Epithelial cell of esophagus (primary cell): ENCODE data around the gene ULK4.

ENCODE experiments used
- DNase-seq: peaks from one replicate; pipeline ENCODE4 v3.0.0; 2010; ENCODE audit warnings: low read depth
- H3K4me3 ChIP-seq: 2 replicates; pipeline ENCODE4 v1.5.1; 2011; ENCODE audit warnings: mild to moderate bottlenecking, low read length, control low read depth
- CTCF ChIP-seq: IDR thresholded peaks from 2 replicates; pipeline ENCODE4 v1.5.1; 2011; ENCODE audit warnings: low read depth, mild to moderate bottlenecking, low read length, control low read depth, inconsistent platforms; ENCODE audit not compliant: insufficient read depth; ENCODE audit errors: missing control alignments

Gene ULK4

GRCh38 chr3:41320953-41321641 is 640.8 kb downstream of the ULK4 start:
- no peak for TF ChIP-seq CTCF
- no peak for DNase-seq
- H3K4me3 ChIP-seq: no peak overlapping the region

- DNase-seq: peak; percentile 31
- H3K4me3 ChIP-seq: no peak overlapping the region
- no peak for TF ChIP-seq CTCF
Observed at GRCh38 chr3:41318520-41318919, 643.4 kb downstream of the ULK4 start.

GRCh38 chr3:41317718-41318117 is 644.2 kb downstream of the ULK4 start:
- DNase-seq: peak; percentile 20
- H3K4me3 ChIP-seq: no peak overlapping the region
- no peak for TF ChIP-seq CTCF

- no peak overlapping the region for H3K4me3 ChIP-seq
- DNase-seq: no peak
- no peak for TF ChIP-seq CTCF
Observed at GRCh38 chr3:41317298-41317697, 644.6 kb downstream of the ULK4 start.

GRCh38 chr3:41315126-41315525 is 646.8 kb downstream of the ULK4 start:
- DNase-seq: no peak
- no peak overlapping the region for H3K4me3 ChIP-seq
- no peak for TF ChIP-seq CTCF

- no peak overlapping the region for H3K4me3 ChIP-seq
- no peak for TF ChIP-seq CTCF
- DNase-seq: no peak
Observed at GRCh38 chr3:41308119-41308518, 653.8 kb downstream of the ULK4 start.

GRCh38 chr3:41307065-41307464 is 654.8 kb downstream of the ULK4 start:
- DNase-seq: no peak
- TF ChIP-seq CTCF: no peak
- no peak overlapping the region for H3K4me3 ChIP-seq
